NCI-H2227 (cell line): Measurements from ENCODE around the gene ZNF587B.
A peak's percentile ranks its signal among the peaks of the same experiment; 100 is the strongest.
"Not testable (repeated sequence)": the region's sequence is repeated elsewhere in the genome, so short reads cannot be mapped to it uniquely, and the experiment has no call there.

Experiments
- DNase-seq: peaks from one replicate; lab custom pipeline; 2025; ENCODE audit not compliant: unreplicated experiment; lab: John Stamatoyannopoulos, UW

The ZNF587B gene

DNA sequence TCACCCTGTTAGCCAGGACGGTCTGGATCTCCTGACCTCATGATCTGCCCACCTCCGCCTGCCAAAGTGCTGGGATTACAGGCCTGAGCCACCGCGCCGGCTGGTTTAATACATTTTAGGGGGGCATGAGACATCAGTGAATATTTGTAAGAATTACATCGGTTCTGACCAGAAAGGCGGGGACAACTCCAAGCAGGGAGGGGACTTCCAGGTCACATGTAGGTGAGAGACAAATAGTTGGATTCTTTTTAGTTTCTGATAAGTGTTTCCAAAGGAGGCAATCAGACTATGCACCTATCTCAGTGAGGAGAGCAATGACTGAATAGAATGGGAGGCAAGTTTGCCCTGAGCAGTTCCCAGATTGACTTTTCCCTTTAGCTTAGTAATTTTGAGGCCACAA, 11.7 kb upstream of the ZNF587B start:
- DNase-seq = no peak

DNA sequence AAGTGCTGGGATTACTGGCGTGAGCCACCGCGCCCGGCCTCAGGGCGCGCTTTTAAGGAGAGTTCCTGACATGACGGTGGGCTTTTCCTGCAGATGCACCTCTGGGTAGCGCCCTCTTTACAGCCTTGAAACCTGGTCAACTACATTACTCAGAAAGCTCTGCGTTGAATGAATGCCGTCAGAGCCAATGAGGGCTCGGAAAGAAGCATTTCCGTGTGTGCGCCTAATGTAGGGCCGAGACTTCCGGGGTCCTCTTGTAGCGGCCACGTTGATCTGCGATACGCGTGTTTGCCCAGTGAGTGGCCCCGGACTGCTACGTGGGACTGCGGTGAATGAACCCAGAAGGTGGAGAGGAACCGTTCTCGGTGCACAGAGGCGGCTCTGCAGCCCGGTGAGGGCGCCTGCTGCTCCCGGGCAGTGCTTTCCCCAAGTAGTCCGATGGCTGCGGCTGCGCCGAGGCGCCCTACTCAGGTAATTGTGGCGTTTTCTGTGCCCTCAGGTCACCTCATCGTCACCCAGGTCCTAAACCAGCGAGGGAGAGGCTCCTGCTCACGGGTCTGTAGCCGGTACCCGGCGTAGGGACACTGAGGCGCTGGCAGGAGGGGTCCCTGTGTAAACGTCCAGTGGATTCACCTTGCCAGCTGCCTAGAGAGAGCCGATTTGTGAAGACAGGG, 10.5 kb upstream of the ZNF587B start:
- peak; percentile 97 for DNase-seq

DNA sequence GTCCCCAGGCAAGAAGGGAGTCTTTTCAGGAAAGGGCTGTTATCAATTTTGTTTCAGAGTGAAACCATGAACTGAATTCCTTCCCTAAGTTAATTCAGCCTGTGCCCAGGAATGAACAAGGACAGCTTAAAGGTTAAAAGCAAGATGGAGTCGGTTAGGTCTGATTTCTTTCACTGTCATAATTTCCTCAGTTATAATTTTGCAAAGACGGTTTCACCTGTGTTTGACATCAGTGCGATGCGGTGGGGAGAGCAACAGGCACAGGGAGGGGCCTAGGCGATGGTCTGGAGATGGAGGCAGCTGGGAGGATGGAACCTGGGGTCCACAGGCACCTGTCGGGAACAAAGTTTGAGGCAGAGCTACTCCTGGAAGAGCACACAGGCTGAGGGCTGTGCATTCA, 9.5 kb upstream of the ZNF587B start:
- no peak for DNase-seq

DNA sequence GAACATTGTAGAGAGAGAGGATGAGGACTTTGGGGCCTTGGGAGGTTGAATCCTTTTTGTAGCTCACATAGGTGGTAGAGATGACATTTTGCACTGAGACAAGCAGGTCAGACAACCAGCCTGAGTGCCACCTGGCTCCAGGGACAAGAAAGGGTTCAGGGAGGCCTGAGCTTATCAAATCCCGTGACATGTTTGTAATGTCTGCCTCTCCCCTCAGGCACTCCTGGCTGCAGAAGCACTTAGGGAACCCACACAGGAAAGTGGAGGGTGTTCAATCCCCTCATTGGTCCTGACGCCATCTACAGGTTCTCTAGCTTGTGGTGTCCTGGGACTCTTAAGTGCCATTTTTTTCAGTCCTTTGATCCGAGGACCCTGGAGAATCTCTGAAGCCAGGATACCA, 9.0 kb upstream of the ZNF587B start:
- DNase-seq = not testable (repeated sequence)

DNA sequence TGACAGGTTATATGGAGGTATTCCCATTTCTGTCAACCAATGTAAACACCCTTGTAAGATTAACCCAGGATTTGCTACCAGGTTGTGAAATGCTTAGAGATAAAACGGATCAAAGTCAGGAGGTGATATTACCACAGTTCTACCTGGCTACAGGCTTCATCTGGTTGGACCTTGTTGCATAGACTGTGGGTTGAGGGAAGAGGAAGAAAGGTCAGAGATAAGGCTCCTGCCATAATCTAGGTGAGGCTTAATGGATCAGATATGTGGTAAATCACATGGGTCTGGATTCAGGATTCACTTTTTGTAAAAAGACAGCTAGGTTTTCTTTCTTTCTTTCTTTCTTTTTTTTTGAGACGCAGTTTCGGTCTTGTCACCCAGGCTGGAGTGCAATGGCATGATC, 8.6 kb upstream of the ZNF587B start:
- not testable (repeated sequence) for DNase-seq

DNA sequence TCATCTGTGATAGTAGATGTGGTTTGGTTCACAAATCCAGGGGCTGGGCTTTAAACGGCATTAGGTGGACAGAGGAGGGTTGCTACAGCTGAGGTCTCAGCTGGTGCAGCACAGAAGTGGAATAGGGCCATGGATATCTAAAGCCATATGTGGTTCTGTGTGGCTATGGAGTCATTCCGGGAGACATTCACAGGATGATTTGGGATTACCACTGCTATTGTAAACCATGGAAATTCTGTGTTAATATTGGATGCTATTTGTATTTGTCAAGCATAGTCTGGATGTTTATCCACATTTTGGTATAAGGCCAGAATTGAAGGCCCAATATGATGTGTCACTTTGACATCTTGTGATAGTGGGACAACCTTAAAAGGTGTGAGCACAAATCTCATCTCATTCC, 6.9 kb upstream of the ZNF587B start:
- DNase-seq = not testable (repeated sequence)

DNA sequence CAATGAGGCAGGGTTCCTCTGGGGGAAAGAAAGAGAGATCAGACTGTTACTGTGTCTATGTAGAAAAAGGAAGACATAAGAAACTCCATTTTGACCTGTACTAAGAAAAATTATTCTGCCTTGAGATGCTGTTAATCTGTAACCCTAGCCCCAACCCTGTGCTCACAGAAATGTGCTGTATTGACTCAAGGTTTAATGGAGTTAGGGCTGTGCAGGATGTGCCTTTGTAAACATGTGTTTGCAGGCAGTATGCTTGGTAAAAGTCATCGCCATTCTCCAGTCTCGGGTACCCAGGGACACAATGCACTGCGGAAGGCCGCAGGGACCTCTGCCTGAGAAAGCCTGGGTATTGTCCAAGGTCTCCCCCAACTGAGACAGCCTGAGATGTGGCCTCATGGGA, 6.5 kb upstream of the ZNF587B start:
- DNase-seq = not testable (repeated sequence)

DNA sequence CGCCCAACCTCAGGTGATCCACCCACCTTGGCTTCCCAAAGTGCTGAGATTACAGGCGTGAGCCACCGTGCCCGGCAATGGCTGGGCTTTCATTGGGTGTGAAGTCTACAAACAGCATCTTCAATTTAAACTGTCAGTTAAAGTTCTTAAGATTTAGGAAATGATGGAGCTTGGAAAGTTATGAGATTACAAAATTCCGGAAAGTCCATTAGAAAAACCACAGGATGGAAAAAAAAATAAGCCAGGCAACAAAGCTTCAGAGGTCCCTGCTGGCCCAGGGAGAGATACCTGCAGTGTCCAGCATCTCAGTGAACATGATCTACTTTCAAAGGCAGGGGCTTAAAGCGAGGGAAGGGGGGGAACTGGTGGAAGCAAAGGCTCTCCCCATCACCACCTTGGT, 4.6 kb upstream of the ZNF587B start:
- DNase-seq = no peak

DNA sequence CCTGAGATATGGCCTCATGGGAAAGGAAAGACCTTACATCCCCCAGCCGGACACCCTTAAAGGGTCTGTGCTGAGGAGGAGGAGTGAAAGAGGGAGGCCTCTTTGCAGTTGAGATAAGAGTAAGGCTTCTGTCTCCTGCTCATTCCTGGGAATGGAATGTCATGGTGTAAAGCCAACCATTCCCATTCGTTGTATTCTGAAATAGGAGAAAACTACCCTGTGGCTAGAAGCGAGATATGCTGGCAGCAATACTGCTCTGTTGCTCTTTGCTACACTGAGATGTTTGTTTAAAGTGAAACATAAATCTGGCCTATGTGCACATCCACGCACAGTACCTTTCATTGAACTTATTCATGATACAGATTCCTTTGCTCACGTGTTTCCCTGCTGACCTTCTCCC, 783 bp upstream of the ZNF587B start:
- no peak for DNase-seq

DNA sequence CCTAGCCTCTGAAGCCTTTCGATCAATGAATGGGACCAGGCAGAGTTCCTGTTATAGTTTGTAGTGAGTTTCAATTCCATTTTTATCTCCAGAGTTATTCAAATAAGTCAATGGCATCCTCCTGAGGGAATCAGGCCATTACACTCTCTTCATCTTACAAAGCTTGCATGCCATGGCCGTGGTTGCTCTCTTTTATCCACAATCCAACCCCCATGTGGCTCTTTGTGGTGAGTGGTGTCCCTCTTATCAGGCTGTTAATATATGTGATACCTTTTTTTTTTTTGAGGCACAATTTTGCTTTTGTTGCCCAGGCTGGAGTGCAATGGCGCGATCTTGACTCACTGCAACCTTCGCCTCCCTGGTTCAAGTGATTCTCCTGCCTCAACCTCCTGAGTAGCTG, 6.9 kb downstream of the ZNF587B start:
- not testable (repeated sequence) for DNase-seq

DNA sequence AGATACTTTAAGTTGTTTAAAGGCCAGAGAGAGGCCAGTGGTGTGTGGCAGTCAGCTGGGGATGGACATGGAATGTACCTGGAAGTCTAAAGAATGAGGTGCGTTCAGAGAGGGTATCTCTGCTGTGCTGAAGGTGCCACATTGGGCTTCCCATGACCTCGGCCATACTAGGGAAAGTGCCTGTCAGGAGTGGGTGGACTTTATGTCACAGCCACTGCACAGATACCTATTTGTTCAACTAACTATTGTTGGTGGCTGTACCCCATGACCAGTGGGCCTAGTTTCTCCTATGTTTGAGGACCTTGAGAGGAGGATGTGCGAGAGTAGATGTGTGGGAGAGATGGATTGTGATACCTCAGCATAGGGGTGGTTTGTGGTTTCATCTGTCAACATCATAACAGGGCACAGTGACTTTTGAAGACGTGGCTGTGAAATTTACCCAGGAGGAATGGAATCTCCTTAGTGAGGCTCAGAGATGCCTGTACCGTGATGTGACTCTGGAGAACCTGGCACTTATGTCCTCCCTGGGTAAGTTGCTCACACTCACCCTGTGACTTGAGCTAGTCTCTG, 8.6 kb downstream of the ZNF587B start:
- DNase-seq = not testable (repeated sequence)

DNA sequence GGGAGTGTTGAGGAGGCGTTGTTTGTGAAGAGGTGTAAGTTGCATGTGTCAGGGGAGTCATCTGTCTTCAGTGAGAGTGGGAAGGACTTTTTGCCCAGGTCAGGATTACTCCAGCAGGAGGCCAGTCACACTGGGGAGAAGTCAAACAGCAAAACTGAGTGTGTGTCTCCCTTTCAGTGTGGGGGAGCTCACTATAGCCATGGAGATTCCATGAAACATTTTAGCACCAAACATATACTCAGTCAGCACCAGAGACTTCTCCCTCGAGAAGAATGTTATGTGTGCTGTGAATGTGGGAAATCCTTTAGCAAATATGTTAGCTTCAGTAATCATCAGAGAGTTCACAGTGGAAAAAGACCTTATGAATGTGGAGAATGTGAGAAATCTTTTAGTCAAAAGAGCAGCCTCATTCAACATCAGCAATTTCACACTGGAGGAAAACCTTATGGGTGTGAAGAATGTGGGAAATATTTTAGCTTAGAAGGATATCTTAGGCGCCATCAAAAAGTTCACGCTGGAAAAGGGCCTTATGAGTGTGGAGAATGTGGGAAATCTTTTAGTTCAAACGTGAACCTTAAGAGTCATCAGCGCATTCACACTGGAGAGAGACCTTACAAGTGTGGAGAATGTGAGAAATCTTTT, 11.1 kb downstream of the ZNF587B start:
- DNase-seq = no peak

DNA sequence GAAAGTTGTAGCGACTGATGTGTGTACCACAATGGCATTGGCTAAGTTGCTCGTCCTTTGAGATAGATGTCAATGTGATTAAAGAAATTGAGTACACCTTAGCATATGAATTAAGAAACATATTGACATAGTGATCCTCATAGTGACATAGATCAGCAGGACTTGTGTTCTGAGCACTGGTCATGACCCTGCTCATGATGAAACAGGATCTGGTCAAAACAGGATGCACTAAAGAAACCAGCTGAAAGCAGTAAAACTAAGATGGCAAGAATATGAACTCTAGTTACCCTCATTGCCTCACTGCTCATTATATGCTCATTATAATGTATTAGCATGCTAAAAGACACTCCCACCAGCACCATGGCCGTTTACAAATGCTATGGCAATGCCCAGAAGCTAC, 17.1 kb downstream of the ZNF587B start:
- not testable (repeated sequence) for DNase-seq

DNA sequence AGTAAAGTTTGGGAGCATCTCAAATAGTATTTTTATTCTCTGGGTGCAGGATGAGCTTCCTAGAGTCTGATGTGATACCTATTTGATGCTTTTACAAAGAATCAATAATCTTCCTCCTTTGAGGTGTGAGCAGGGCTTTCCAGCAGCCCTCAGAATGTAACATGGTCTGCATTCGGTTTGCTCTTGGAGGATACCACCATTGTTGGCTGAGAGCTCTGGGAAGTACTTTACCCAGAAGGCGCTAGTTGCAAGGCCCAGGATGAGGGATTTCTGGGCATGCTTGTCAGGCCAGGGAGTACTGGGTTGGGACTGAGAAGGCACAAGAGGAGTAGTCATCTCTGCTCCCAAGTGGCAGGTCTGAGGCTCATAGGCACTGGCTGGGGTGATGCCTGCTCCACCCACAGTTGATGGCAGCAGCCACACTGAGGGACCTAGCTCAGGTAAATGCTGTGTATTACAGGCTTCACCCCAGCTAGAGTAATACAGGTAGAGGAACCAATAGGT, 19.1 kb downstream of the ZNF587B start:
- not testable (repeated sequence) for DNase-seq

DNA sequence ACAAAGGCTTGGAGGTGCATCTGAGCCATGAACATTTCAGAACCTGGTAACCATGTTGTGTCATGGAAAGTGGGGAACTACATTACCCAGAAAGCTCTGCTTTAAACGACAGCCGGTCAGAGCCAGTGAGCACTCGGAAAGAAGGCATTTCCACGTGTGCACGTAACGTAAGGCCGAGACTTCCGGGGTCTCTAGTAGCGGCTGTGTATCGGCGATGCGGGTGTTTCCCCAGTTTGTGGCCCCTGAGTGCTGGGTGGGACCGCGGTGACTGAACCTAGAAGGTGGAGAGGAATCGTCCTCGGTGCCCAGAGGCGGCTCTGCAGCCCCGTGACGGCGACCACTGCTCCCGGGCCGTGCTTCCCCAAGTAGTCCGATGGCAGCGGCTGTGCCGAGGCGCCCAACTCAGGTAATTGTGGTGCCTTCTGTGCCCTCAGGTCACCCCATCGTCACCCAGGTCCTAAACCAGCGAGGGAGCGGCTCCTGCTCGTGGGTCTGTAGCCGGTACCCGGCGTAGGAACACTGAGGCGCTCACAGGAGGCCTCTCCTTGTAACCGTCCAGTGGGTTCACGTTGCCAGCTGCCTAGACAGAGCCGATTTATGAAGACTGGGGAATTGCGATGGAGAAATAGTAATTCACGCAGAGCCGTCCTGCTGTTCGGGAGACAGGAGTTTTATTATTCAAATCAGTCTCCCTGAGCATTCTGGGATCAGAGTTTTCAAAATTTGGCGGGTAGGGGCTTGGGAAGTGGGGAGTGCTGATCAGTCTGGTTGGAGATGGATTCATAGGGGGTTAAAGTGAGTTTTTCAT, 19.8 kb downstream of the ZNF587B start, which contains the start of gene ZNF587:
ZNF587 (plus strand) TSS at position 194 of the 808 bp plus-strand sequence; CDS start at position 374, 180 bp downstream.
- peak; percentile 90 for DNase-seq

DNA sequence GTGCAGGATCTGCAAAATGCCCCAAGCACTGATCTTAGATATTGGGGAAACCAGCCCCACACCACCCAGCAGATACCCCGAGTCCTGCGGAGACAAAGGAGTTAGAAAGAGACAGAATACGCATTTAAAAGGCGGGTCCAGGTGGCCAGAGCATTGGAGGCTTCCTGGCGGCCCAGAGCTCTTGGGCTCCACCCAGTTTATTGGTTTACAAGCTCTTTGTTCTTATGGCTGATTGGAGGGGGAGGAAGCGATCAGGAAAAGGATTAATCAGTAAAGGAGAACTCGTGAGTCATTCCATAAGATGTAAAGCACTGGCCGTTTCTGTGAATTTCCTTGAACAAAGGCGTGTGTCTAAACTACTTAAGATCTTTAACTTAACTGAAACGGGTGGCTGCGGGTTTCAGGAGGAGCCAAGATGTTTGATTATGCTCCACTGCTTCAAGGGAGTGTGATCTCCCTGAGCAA, 20.5 kb downstream of the ZNF587B start:
- peak; percentile 49 for DNase-seq

DNA sequence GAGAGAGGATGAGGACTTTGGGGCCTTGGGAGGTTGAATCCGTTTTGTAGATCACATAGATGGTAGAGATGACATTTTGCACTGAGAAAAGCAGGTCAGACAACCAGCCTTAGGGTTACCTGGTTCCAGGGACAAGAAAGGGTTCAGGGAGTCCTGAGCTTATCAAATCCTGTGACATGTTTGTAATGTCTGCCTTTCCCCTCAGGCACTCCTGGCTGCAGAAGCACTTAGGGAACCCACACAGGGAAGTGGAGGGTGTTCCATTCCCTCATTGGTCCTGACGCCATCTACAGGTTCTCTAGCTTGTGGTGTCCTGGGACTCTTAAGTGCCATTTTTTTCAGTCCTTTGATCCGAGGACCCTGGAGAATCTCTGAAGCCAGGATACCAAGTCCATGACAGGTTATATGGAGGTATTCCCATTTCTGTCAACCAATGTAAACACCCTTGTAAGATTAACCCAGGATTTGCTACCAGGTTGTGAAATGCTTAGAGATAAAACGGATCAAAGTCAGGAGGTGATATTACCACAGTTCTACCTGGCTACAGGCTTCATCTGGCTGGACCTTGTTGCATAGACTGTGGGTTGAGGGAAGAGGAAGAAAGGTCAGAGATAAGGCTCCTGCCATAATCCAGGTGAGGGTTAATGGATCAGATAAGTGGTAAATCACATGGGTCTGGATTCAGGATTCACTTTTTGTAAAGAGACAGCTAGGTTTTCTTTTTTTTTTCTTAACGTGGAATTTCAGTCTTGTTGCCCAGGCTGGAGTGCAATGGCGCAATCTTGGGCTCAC, 21.9 kb downstream of the ZNF587B start:
- DNase-seq = not testable (repeated sequence)

DNA sequence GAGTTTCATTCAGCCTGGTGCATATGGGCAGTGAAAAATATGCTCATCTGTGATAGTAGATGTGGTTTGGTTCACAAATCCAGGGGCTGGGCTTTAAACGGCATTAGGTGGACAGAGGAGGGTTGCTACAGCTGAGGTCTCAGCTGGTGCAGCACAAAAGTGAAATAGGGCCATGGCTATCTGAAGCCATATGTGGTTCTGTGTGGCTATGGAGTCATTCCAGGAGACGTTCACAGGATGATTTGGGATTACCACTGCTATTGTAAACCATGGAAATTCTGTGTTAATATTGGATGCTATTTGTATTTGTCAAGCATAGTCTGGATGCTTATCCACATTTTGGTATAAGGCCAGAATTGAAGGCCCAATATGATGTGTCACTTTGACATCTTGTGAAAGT, 24.0 kb downstream of the ZNF587B start:
- not testable (repeated sequence) for DNase-seq

DNA sequence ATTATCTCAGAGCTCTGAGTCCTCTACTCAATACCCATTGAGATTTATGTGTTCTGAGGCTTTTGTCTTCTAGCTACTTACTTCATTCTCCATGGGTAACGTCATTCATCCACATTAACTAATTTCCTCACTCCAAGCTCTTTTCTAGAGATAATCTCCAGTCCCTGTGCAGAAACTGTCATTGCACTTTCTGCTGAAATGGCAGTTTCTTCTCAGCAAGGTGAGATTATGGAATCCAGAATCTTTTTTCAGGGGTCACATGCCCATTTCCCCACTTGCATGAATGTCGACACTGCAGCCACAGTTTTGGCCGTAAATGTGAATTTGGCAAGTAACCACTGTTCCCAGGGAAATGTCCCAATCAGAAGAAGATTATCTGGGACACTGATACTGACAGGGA, 32.3 kb downstream of the ZNF587B start:
- DNase-seq = not testable (repeated sequence)

DNA sequence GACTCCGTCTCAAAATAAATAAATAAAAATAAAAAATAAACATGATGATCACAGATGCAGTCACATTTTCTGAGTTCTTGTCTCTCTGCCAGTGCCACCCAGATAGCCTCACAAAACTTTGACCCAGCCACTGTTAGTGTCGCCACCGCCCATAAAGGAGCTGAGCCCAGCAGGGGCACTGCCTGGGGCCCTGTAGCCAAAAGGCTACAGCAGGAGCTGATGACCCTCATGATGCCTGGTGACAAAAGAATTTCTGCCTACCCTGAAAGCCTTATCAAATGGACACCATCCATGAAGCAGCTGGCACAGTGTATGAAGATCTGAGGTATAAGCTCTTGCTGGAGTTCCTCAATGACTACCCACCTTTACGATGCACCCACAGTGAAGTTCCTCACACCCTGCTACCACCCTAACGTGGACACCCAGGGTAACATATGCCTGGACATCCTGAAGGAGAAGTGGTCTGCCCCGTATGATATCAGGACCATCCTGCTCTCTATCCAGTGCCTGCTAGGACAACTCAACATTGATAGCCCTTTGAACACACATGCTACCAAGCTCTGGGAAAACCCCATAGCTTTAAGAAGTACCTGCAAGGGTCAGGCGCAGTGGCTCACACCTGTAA, 37.9 kb downstream of the ZNF587B start:
- no peak for DNase-seq
